Hematopoietic multipotent progenitor cell treated with erythropoietin and hydrocortisone succinate and interleukin-3 and kit ligand, for 8 days (in vitro differentiated cells): Measurements from ENCODE around the gene CEP97.

ENCODE experiments used
- DNase-seq: peaks from one replicate; pipeline ENCODE4 v3.0.0-alpha.2; 2015

CEP97 gene

GRCh38 chr3:101779047-101779821 is 54.8 kb downstream of the CEP97 start, which contains the start of gene NXPE3:
TSS of gene NXPE3 (plus strand) at chr3:101779211. CDS start at chr3:101785597, 6,386 bp downstream.
- peak; percentile 85 for DNase-seq

- peak; percentile 83 for DNase-seq
These were observed 55.5 kb downstream of the CEP97 start for GRCh38 chr3:101779822-101780381.

- no peak for DNase-seq
These were observed 56.2 kb downstream of the CEP97 start for GRCh38 chr3:101780661-101781060.

- no peak for DNase-seq
These were observed 56.8 kb downstream of the CEP97 start for GRCh38 chr3:101781166-101781565.

- no peak for DNase-seq
These were observed 60.6 kb downstream of the CEP97 start for GRCh38 chr3:101784855-101785613.

- DNase-seq, result no peak
These were observed 67.4 kb downstream of the CEP97 start for GRCh38 chr3:101791778-101792177.

GRCh38 chr3:101796077-101796680 is 71.8 kb downstream of the CEP97 start:
- DNase-seq, result no peak

- DNase-seq, result no peak
These were observed 76.8 kb downstream of the CEP97 start for GRCh38 chr3:101801174-101801573.

- no peak for DNase-seq
These were observed 77.8 kb downstream of the CEP97 start for GRCh38 chr3:101802179-101802578.

- peak; percentile 89 for DNase-seq
These were observed 78.9 kb downstream of the CEP97 start for GRCh38 chr3:101803173-101803782.

GRCh38 chr3:101803939-101804338 is 79.5 kb downstream of the CEP97 start:
- DNase-seq, result no peak

GRCh38 chr3:101806491-101806890 is 82.1 kb downstream of the CEP97 start:
- no peak for DNase-seq

- DNase-seq, result no peak
These were observed 83.5 kb downstream of the CEP97 start for GRCh38 chr3:101807888-101808287.

- peak; percentile 56 for DNase-seq
These were observed 85.0 kb downstream of the CEP97 start for GRCh38 chr3:101809178-101810021.

- no peak for DNase-seq
These were observed 85.6 kb downstream of the CEP97 start for GRCh38 chr3:101810022-101810418.

GRCh38 chr3:101811875-101812274 is 87.5 kb downstream of the CEP97 start:
- no peak for DNase-seq

- no peak for DNase-seq
These were observed 88.5 kb downstream of the CEP97 start for GRCh38 chr3:101812895-101813294.

- peak; percentile 63 for DNase-seq
These were observed 89.5 kb downstream of the CEP97 start for GRCh38 chr3:101813817-101814440.

GRCh38 chr3:101814835-101815234 is 90.4 kb downstream of the CEP97 start:
- no peak for DNase-seq

GRCh38 chr3:101816215-101817149 is 92.1 kb downstream of the CEP97 start:
- no peak for DNase-seq
